SK-N-SH (cell line): ENCODE results near the gene ERVFRD-1. TPM values are rescaled to one million over a fixed set of nuclear protein-coding genes. Genes with fewer than 3 reads are reported as not detected.

Experiments used
- CTCF ChIA-PET: fragments of 300-600, 350-600 bp; formaldehyde crosslinking; extraction: SDS; loops from one replicate; lab custom pipeline; 2021; lab: Yijun Ruan, JAX
- POLR2A ChIA-PET: fragments of 350-600 bp; sonication (Branson Sonifier 250); formaldehyde crosslinking; extraction: SDS; loops from one replicate; lab custom pipeline; 2020; ENCODE audit warnings: antibody characterized with exemption, inconsistent platforms; lab: Yijun Ruan, JAX
- DNase-seq: peaks from one replicate; pipeline ENCODE4 v3.0.0; 2012
- H2AFZ ChIP-seq: fragments of 200-600 bp; sonication (generic); 2 replicates; pipeline ENCODE4 v1.8.1; 2016; ENCODE audit warnings: antibody characterized with exemption, mild to moderate bottlenecking, low read depth
- H3F3A ChIP-seq: fragments of 200-600 bp; sonication (generic); replicated peaks from 2 replicates; pipeline ENCODE3; 2016; ENCODE audit warnings: antibody characterized with exemption, mild to moderate bottlenecking; ENCODE audit not compliant: insufficient read depth
- H3K27ac ChIP-seq, 2 experiments: fragments of 200-500 bp in 1 of 2; fragments of 200-600 bp in 1 of 2; sonication (Bioruptor generic) in 1 of 2; sonication (generic), shearing (Covaris generic) in 1 of 2; 2 replicates each; pipeline versions ENCODE4 v1.5.1 to v1.6.1; 2014 to 2016; ENCODE audit warnings: low read depth in 2 of 2, inconsistent platforms in 1 of 2, low read length in 1 of 2, mild to moderate bottlenecking in 1 of 2, mixed read lengths in 1 of 2
- H3K27me3 ChIP-seq: fragments of 200-600 bp; sonication (generic), shearing (Covaris generic); 2 replicates; pipeline ENCODE4 v1.6.1; 2016; ENCODE audit warnings: mixed run types; ENCODE audit not compliant: insufficient read depth
- H3K36me3 ChIP-seq, 2 experiments: fragments of 200-500 bp in 1 of 2; fragments of 200-600 bp in 1 of 2; sonication (Bioruptor generic) in 1 of 2; sonication (generic) in 1 of 2; replicated peaks in 1 of 2; 2 replicates each; pipeline versions ENCODE3 to v1.5.1; 2014 to 2016; ENCODE audit warnings: low read length in 1 of 2, mild to moderate bottlenecking in 1 of 2; ENCODE audit not compliant: insufficient read depth in 2 of 2, control insufficient read depth in 1 of 2
- H3K4me1 ChIP-seq, 2 experiments: fragments of 200-500 bp in 1 of 2; fragments of 200-600 bp in 1 of 2; sonication (Bioruptor generic) in 1 of 2; sonication (generic), shearing (Covaris generic) in 1 of 2; 2 replicates each; pipeline versions ENCODE4 v1.5.1 to v1.6.1; 2014 to 2016; ENCODE audit warnings: low read depth in 1 of 2, low read length in 1 of 2, mixed run types in 1 of 2; ENCODE audit not compliant: insufficient read depth in 2 of 2, control insufficient read depth in 1 of 2
- H3K4me2 ChIP-seq: fragments of 200-600 bp; sonication (generic), shearing (Covaris generic); 2 replicates; pipeline ENCODE4 v1.6.1; 2017; ENCODE audit warnings: mixed run types
- H3K4me3 ChIP-seq, 2 experiments: fragments of 200-500 bp in 1 of 2; fragments of 200-600 bp in 1 of 2; sonication (Bioruptor generic) in 1 of 2; sonication (generic), shearing (Covaris generic) in 1 of 2; 2 replicates each; pipeline versions ENCODE4 v1.5.1 to v1.8.1; 2014 to 2016; ENCODE audit warnings: low read depth in 2 of 2, inconsistent platforms in 1 of 2, low read length in 1 of 2, mild to moderate bottlenecking in 1 of 2, mixed read lengths in 1 of 2, moderate library complexity in 1 of 2
- H3K79me2 ChIP-seq: fragments of 200-600 bp; sonication (generic); 2 replicates; pipeline ENCODE4 v1.8.1; 2017; ENCODE audit warnings: mild to moderate bottlenecking; ENCODE audit not compliant: insufficient read depth
- H3K9ac ChIP-seq: fragments of 200-600 bp; sonication (generic); 2 replicates; pipeline ENCODE4 v1.6.1; 2017; ENCODE audit warnings: mixed run types
- H3K9me2 ChIP-seq: fragments of 200-600 bp; sonication (generic); 2 replicates; pipeline ENCODE4 v1.6.1; 2017; ENCODE audit warnings: mixed run types
- H3K9me3 ChIP-seq: fragments of 200-600 bp; sonication (generic); 2 replicates; pipeline ENCODE4 v1.6.1; 2017; ENCODE audit warnings: mixed run types, mild to moderate bottlenecking, moderate library complexity
- H4K20me1 ChIP-seq: fragments of 200-600 bp; sonication (generic); 2 replicates; pipeline ENCODE4 v1.6.1; 2017; ENCODE audit warnings: mild to moderate bottlenecking, mixed run types; ENCODE audit not compliant: insufficient read depth
- CHD2 ChIP-seq: fragments of 150-350 bp; IDR thresholded peaks from 2 replicates; pipeline ENCODE4 v1.6.1; 2018; ENCODE audit warnings: low read length; ENCODE audit not compliant: partially characterized antibody
- EP300 ChIP-seq, 2 experiments: IDR thresholded peaks; 2 replicates each; pipeline versions ENCODE4 v1.4.0 to v1.6.1; 2012; ENCODE audit warnings: borderline replicate concordance in 1 of 2, low read depth in 1 of 2, low read length in 1 of 2
- GABPA ChIP-seq: IDR thresholded peaks from 2 replicates; pipeline ENCODE4 v1.4.0; 2012; ENCODE audit warnings: low read depth, mild to moderate bottlenecking
- GATA2 ChIP-seq: sonication (generic); formaldehyde crosslinking; IDR thresholded peaks from 2 replicates; pipeline ENCODE4 v1.5.0; 2020; ENCODE audit warnings: mild to moderate bottlenecking, missing genetic modification reagents
- MAX ChIP-seq: IDR thresholded peaks from 2 replicates; pipeline ENCODE4 v1.4.0; 2012; ENCODE audit warnings: low read depth
- MEF2A ChIP-seq: IDR thresholded peaks from 2 replicates; pipeline ENCODE4 v1.4.0; 2012; ENCODE audit warnings: low read depth, borderline replicate concordance
- NFIC ChIP-seq: IDR thresholded peaks from 2 replicates; pipeline ENCODE4 v1.4.0; 2012; ENCODE audit warnings: borderline replicate concordance
- RAD21 ChIP-seq: IDR thresholded peaks from 2 replicates; pipeline ENCODE4 v1.6.1; 2012; ENCODE audit warnings: mild to moderate bottlenecking, low read length
- RCOR1 ChIP-seq: fragments of 150-350 bp; IDR thresholded peaks from 2 replicates; pipeline ENCODE4 v1.6.1; 2017; ENCODE audit warnings: antibody characterized with exemption, low read length
- SMC3 ChIP-seq: IDR thresholded peaks from 2 replicates; pipeline ENCODE4 v1.6.1; 2012; ENCODE audit warnings: low read depth, low read length, improper control_type of control experiment
- TCF12 ChIP-seq: IDR thresholded peaks from 2 replicates; pipeline ENCODE4 v1.4.0; 2012
- TEAD4 ChIP-seq: IDR thresholded peaks from 2 replicates; pipeline ENCODE4 v1.4.0; 2012; ENCODE audit warnings: mild to moderate bottlenecking, borderline replicate concordance; ENCODE audit not compliant: insufficient read depth
- YY1 ChIP-seq: IDR thresholded peaks from 2 replicates; pipeline ENCODE4 v1.4.0; 2012; ENCODE audit warnings: low read depth, mild to moderate bottlenecking
- WGBS: methylation state at CpG from one replicate; pipeline ENCODE4 v1.1.6; 2017; ENCODE audit warnings: low lambda C conversion rate; 5-methylcytosine and 5-hydroxymethylcytosine counted together
- polyA plus RNA-seq, 3 experiments: library from polyadenylated mRNA; depleted of rRNA; stranded (reverse); fragments of >200 nt; gene quantifications; 2 replicates each; pipeline ENCODE4 v1.2.3, GENCODE V29; 2012
- TF ChIP-seq, protein P1 (sequence below): IDR thresholded peaks from 2 replicates; pipeline ENCODE4; 2012

ERVFRD-1 gene
- polyA plus RNA-seq, 1 of the 3 experiments (the other 2 are of a cell fraction) = not detected

GRCh38 chr6:11080296-11080695 lies 31.2 kb downstream of the ERVFRD-1 start (continued):
- TF ChIP-seq CHD2 (no peak), GABPA (no peak)
- TF ChIP-seq, protein P1, sequence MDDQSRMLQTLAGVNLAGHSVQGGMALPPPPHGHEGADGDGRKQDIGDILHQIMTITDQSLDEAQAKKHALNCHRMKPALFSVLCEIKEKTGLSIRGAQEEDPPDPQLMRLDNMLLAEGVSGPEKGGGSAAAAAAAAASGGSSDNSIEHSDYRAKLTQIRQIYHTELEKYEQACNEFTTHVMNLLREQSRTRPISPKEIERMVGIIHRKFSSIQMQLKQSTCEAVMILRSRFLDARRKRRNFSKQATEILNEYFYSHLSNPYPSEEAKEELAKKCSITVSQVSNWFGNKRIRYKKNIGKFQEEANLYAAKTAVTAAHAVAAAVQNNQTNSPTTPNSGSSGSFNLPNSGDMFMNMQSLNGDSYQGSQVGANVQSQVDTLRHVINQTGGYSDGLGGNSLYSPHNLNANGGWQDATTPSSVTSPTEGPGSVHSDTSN = no peak

GRCh38 chr6:11078266-11078665 lies 33.3 kb downstream of the ERVFRD-1 start:
- no peak for DNase-seq
- WGBS = 82% methylated on average over 4 of the region's 4 CpGs

DNA sequence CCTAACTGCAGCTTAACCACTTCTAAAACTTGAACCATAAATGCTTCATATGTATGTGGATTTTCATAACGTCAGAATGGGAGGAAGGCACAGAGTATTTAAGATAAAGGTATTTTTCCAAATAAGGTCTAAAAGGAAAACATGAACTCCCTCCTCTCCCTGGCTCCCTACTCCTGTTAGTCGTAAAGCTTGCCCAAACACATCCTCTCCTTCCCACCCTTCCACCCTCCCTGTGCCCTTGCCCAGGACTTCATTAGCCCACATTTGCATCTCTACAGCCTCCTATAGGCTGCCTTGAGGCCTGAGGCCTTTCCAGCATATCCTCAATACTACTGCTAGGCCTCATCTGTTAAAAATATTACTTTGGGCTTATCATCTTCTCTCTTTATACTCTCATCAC lies 35.0 kb downstream of the ERVFRD-1 start:
- Histone ChIP-seq H3K4me1 (no peaks in the 10 kb centered on the region), H3K4me2 (no peak overlapping the region), H3K9me3 (no peaks in the 10 kb centered on the region), H3F3A (no peaks in the 10 kb centered on the region), H3K27me3 (no peaks in the 10 kb centered on the region), H3K36me3 (no peaks in the 10 kb centered on the region), H3K79me2 (no peaks in the 10 kb centered on the region), H3K27ac (no peak overlapping the region), H3K9me2 (no peaks in the 10 kb centered on the region), H2AFZ (no peak overlapping the region), H3K9ac (no peak overlapping the region), H3K4me3 (no peak overlapping the region), H4K20me1 (no peaks in the 10 kb centered on the region)
- no peak for DNase-seq
- 84% methylated on average over 2 of the region's 2 CpGs for WGBS
- TF ChIP-seq MEF2A (no peak), NFIC (no peak), TCF12 (no peak), EP300 (IDR thresholded peaks at IDR 0.05; ENCODE audit: borderline replicate concordance in 1 of 2, low read depth in 1 of 2, low read length in 1 of 2) (no peak), RCOR1 (no peak), YY1 (no peak), SMC3 (no peak), TEAD4 (no peak), MAX (no peak), RAD21 (no peak), GABPA (no peak)
- POLR2A ChIA-PET = no interaction called here
- CTCF ChIA-PET = interaction anchor here (0.8 to 3.8 kb wide), 5 partner anchors 8 to 598 kb away, joined by 3 to 22 read pairs (median 4); no protein-coding TSS in a partner anchor

More at GRCh38 chr6:11078266-11078665, 33.3 kb downstream of the ERVFRD-1 start:
- no peaks in the 10 kb centered on the region for H3K27me3 ChIP-seq
- H3K9me2 ChIP-seq = no peaks in the 10 kb centered on the region
- TF ChIP-seq GATA2 (CRISPR knock-in tag) = no peak
- TF ChIP-seq SMC3 = no peak
- H3K9me3 ChIP-seq = no peaks in the 10 kb centered on the region
- no peak overlapping the region for H2AFZ ChIP-seq
- H3K4me2 ChIP-seq = no peak overlapping the region
- no peaks in the 10 kb centered on the region; a peak in 1 of 4 replicates for H3K4me1 ChIP-seq
- no peaks in the 10 kb centered on the region for H3F3A ChIP-seq
- H4K20me1 ChIP-seq = no peaks in the 10 kb centered on the region
- H3K9ac ChIP-seq = no peak overlapping the region
- no peak overlapping the region for H3K4me3 ChIP-seq
- no peaks in the 10 kb centered on the region for H3K36me3 ChIP-seq
- ChIA-PET CTCF (interaction anchor here (0.6 kb wide), 1 partner anchor 110 kb away, joined by 4 read pairs; no protein-coding TSS in a partner anchor), POLR2A (no interaction called here)
- no peaks in the 10 kb centered on the region for H3K79me2 ChIP-seq
- H3K27ac ChIP-seq = no peak overlapping the region
